ENCODE data around the gene FRMD6. TPM values are rescaled to one million over a fixed set of nuclear protein-coding genes. Genes with fewer than 3 reads are reported as not detected.

Gene FRMD6
- total RNA-seq, 4 donors from 2014 or later, result 35.7 to 44.9 (median 37.5) TPM

- Histone ChIP-seq H3K9me3 (no peaks in the 10 kb centered on the region), H3K4me1 (peaks cover 5 to 17% (median 12%) of the 10 kb centered on the region in 4 donors), H3K27ac (replicated peaks in 1 of 4) (no peak overlapping the region), H3K36me3 (no peaks in the 10 kb centered on the region), H3K4me3 (no peak overlapping the region), H3K27me3 (no peaks in the 10 kb centered on the region)
- WGBS, result 34% methylated on average over 4 of the region's 4 CpGs
- intact Hi-C loops (cut with DNase I), result loop anchor here (10.0 kb wide), 1 partner anchor 62 kb away; no protein-coding TSS in a partner anchor
- no peak for TF ChIP-seq POLR2AphosphoS5 (IDR thresholded peaks at IDR 0.05)
- no peak for TF ChIP-seq EP300 (IDR thresholded peaks at IDR 0.05)
- no peak for TF ChIP-seq POLR2A (IDR thresholded peaks at IDR 0.05; ENCODE audit: low read depth)
- DNase-seq (ENCODE audit: extremely low spot score), result no peak
Observed at GRCh38 chr14:51616724-51617409, 34.8 kb upstream of the FRMD6 start.

DNA sequence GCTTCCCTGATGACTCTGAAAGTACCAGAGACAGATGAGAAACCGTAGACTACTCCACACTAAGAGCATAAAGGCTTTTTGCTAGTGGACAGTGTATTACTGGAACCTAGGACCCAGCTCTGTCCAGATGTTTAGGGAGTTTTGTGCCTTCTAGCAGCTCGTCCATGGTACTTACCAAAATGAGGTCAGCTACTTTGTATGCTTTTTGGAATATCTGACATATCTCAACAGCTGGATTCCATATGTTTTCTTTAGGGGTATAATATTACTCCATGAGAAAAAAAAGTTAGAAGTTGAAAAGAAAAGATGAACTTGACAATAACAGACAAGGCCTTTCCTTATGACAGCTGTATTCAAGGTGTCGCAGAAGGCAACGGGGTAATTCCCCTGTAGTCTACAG is 32.1 kb upstream of the FRMD6 start:
- H3K27ac ChIP-seq (replicated peaks in 1 of 4), result no peak overlapping the region
- no peaks in the 10 kb centered on the region for H3K9me3 ChIP-seq
- peaks cover 5 to 17% (median 12%) of the 10 kb centered on the region in 4 donors for H3K4me1 ChIP-seq
- TF ChIP-seq POLR2AphosphoS5 (IDR thresholded peaks at IDR 0.05) (no peak), POLR2A (IDR thresholded peaks at IDR 0.05; ENCODE audit: low read depth) (no peak), EP300 (IDR thresholded peaks at IDR 0.05) (no peak)
- TF ChIP-seq, protein P1, sequence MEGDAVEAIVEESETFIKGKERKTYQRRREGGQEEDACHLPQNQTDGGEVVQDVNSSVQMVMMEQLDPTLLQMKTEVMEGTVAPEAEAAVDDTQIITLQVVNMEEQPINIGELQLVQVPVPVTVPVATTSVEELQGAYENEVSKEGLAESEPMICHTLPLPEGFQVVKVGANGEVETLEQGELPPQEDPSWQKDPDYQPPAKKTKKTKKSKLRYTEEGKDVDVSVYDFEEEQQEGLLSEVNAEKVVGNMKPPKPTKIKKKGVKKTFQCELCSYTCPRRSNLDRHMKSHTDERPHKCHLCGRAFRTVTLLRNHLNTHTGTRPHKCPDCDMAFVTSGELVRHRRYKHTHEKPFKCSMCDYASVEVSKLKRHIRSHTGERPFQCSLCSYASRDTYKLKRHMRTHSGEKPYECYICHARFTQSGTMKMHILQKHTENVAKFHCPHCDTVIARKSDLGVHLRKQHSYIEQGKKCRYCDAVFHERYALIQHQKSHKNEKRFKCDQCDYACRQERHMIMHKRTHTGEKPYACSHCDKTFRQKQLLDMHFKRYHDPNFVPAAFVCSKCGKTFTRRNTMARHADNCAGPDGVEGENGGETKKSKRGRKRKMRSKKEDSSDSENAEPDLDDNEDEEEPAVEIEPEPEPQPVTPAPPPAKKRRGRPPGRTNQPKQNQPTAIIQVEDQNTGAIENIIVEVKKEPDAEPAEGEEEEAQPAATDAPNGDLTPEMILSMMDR (IDR thresholded peaks at IDR 0.05), result no peak
- H3K27me3 ChIP-seq, result no peaks in the 10 kb centered on the region
- no peak for DNase-seq (ENCODE audit: extremely low spot score)
- intact Hi-C loops (cut with DNase I), result loop anchor here (10.0 kb wide), 1 partner anchor 65 kb away; no protein-coding TSS in a partner anchor
- H3K36me3 ChIP-seq, result no peaks in the 10 kb centered on the region
- 71% methylated on average over 4 of the region's 4 CpGs for WGBS
- no peak overlapping the region for H3K4me3 ChIP-seq

GRCh38 chr14:51620056-51620455 is 31.7 kb upstream of the FRMD6 start:
- Histone ChIP-seq H3K4me3 (no peak overlapping the region), H3K27me3 (no peaks in the 10 kb centered on the region), H3K36me3 (no peaks in the 10 kb centered on the region), H3K27ac (replicated peaks in 1 of 4) (no peak overlapping the region), H3K4me1 (peaks cover 5 to 17% (median 12%) of the 10 kb centered on the region in 4 donors), H3K9me3 (no peaks in the 10 kb centered on the region)
- DNase-seq (ENCODE audit: extremely low spot score), result no peak
- intact Hi-C loops (cut with DNase I), result no loop called here
- TF ChIP-seq EP300 (IDR thresholded peaks at IDR 0.05) (no peak), POLR2AphosphoS5 (IDR thresholded peaks at IDR 0.05) (no peak)
- WGBS, result 96% methylated on average over 2 of the region's 2 CpGs

DNA sequence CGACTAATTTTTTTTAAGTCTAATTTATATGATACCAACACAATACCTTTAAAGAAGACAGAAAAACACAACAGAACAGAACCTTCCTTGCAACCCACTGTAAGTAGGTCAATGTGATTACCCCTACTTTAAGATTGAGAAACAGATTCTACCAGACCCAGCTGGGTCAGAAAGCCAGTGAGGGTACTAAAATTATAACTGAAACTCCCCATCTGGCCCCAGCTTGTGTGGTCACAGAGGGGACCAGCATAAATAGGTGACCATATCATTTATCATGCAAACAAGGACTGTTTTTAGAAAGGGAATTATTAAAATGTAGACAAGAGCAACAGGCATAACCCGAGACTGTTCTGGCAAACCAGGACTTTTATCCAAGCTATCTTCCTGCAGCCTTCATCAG is 30.1 kb upstream of the FRMD6 start:
- intact Hi-C loops (cut with DNase I), result no loop called here
- H3K36me3 ChIP-seq, result no peaks in the 10 kb centered on the region
- H3K27ac ChIP-seq (replicated peaks in 1 of 4), result no peak overlapping the region
- WGBS, result 91% methylated on average over 2 of the region's 2 CpGs
- no peak for DNase-seq (ENCODE audit: extremely low spot score)
- no peaks in the 10 kb centered on the region for H3K9me3 ChIP-seq
- no peak overlapping the region for H3K4me3 ChIP-seq
- H3K4me1 ChIP-seq, result peaks cover 5 to 13% (median 9%) of the 10 kb centered on the region in 4 donors
- no peaks in the 10 kb centered on the region for H3K27me3 ChIP-seq
- TF ChIP-seq EP300 (IDR thresholded peaks at IDR 0.05), result no peak
- no peak for TF ChIP-seq POLR2AphosphoS5 (IDR thresholded peaks at IDR 0.05)
- TF ChIP-seq, protein P1 (IDR thresholded peaks at IDR 0.05), result no peak
- TF ChIP-seq POLR2A (IDR thresholded peaks at IDR 0.05; ENCODE audit: low read depth), result no peak

GRCh38 chr14:51622376-51622775 is 29.3 kb upstream of the FRMD6 start:
- Histone ChIP-seq H3K36me3 (no peaks in the 10 kb centered on the region), H3K4me3 (no peak overlapping the region), H3K4me1 (peaks cover under 1 to 9% (median 6%) of the 10 kb centered on the region in 4 donors), H3K27ac (replicated peaks in 1 of 4) (no peak overlapping the region), H3K9me3 (no peaks in the 10 kb centered on the region), H3K27me3 (no peaks in the 10 kb centered on the region)
- 79% methylated on average over 2 of the region's 2 CpGs for WGBS
- TF ChIP-seq, protein P1 (IDR thresholded peaks at IDR 0.05), result no peak
- TF ChIP-seq EP300 (IDR thresholded peaks at IDR 0.05), result no peak
- no peak for TF ChIP-seq POLR2A (IDR thresholded peaks at IDR 0.05; ENCODE audit: low read depth)
- no peak for TF ChIP-seq POLR2AphosphoS5 (IDR thresholded peaks at IDR 0.05)
- DNase-seq (ENCODE audit: extremely low spot score), result no peak
- intact Hi-C loops (cut with DNase I), result no loop called here

All from esophagus muscularis mucosa (tissue), 4 donors.